ENCODE measurements around the gene CGB8.
A peak's percentile ranks its signal among the peaks of the same experiment; 100 is the strongest.
"Not testable (repeated sequence)": the region's sequence is repeated elsewhere in the genome, so short reads cannot be mapped to it uniquely, and the experiment has no call there.

Gene CGB8

DNA sequence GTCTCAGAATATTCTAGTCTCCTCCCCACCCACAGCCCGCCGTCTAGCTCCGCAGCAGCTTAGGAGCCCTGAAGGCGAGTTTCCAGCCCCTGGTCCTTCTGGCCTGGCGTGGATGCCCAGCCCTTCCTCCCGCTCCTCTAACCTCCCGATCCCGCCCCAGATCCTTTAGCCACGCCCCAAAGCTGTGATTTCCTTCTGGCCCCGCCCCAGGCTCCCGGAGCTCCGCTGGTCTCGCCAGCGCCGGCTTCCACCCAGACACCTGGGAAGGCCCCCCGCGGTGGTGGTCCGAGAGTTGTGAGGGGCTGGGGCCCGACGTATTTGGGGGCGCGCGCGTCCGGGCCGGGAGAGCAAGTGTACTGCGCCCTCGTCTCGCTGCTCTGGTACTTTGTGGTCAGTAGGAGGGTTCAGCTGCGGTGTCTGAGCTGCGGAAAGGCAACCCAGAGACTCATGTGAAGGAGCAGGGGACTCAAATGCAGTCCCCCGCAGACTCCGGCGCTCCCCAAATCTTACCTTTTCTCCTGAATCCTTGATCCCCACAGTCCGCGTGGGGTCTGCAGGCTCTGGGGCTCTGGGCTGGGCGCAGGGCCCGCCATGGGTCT is 8.8 kb upstream of the CGB8 start, which contains the start of gene CGB7:
TSS of gene CGB7 (minus strand) at position 114 of the 599 bp plus-strand sequence. CDS start 2,374 bp downstream, outside the sequence.
- peaks cover 0 to 25% (median 19%) of the 10 kb centered on the region in 4 experiments for H3K4me1 ChIP-seq (ENCODE audit: control extremely low read depth in 1 of 4, control insufficient read depth in 4 of 4, insufficient read depth in 4 of 4, low read length in 3 of 4)
- peaks cover 0 to 73% (median 16%) of the 10 kb centered on the region in 5 experiments for H3K27me3 ChIP-seq (replicated peaks in 2 of 5; ENCODE audit: control insufficient read depth in 4 of 5, insufficient read depth in 5 of 5, low read length in 4 of 5)
- peak in 1 of 3 donors; percentile 29 for DNase-seq
- ChIA-PET POLR2A (interaction anchor here (0.6 kb wide), 1 partner anchor 48 kb away, joined by 6 read pairs; no protein-coding TSS in a partner anchor), CTCF (interaction anchor here (1.5 kb wide), 1 partner anchor 16 kb away, joined by 3 read pairs; no protein-coding TSS in a partner anchor)
- peak within 1 kb of the TSS in 6 of 7 experiments; percentile 33 to 74 (median 56) for H3K4me3 ChIP-seq (ENCODE audit: control insufficient read depth in 1 of 7, extremely low read depth in 1 of 7, insufficient read depth in 4 of 7, low read depth in 2 of 7, low read length in 6 of 7)
- H3K9me3 ChIP-seq (ENCODE audit: control extremely low read depth in 1 of 5, control insufficient read depth in 4 of 5, insufficient read depth in 2 of 5, low read depth in 1 of 5, low read length in 4 of 5) = no peaks in the 10 kb centered on the region
- H3K27ac ChIP-seq (ENCODE audit: insufficient read depth in 1 of 2, low read depth in 1 of 2, low read length in 2 of 2, poor library complexity in 1 of 2, severe bottlenecking in 2 of 2) = no peak within 1 kb of the TSS
- WGBS (ENCODE audit: insufficient coverage) = 4% methylated on average over 32 of the region's 38 CpGs
- no peaks in the 10 kb centered on the region for H3K36me3 ChIP-seq (ENCODE audit: control insufficient read depth in 4 of 4, insufficient read depth in 4 of 4, low read length in 3 of 4)

DNA sequence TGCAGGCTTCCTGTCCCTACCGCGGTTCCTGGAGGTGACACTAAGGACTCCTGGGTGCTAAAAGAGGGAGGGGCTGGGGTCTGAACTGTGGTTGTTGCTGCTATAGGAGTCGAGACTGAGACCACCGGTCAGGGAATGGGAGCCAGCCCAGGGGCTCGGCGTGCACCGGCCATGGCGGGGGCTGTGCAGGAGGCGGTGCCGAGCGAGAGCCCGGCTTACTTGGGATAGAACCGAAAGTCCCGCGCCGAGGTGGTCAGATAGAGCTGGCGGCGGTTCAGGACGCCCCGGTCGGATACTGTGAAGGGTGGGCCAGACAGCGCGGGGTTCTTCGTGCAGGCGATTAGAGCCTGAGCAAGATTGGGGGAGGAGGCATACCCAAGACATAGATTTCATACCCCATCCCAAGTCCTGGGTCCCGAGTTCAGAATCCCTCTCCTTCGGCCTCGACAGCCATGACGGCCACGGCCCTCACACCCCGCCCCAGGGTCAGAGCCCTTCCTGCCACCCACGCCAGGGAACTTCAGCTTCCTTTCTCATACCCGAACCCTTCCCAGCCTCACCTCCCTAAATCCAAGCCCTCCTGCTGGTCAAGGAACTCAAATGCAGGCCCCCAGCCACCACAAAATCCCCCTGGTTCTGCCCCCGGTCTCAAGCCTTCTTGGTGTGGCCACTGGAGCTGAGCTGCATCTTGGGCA is 8.1 kb upstream of the CGB8 start:
- ChIA-PET CTCF (interaction anchor here (0.6 to 1.5 kb wide), 2 partner anchors 16 to 124 kb away, joined by 3 read pairs; no protein-coding TSS in a partner anchor), POLR2A (interaction anchor here (0.6 kb wide), 1 partner anchor 47 kb away, joined by 6 read pairs; no protein-coding TSS in a partner anchor)
- Histone ChIP-seq H3K4me1 (ENCODE audit: control extremely low read depth in 1 of 4, control insufficient read depth in 4 of 4, insufficient read depth in 4 of 4, low read length in 3 of 4) (peaks cover 0 to 25% (median 19%) of the 10 kb centered on the region in 4 experiments), H3K4me3 (ENCODE audit: control insufficient read depth in 1 of 7, extremely low read depth in 1 of 7, insufficient read depth in 4 of 7, low read depth in 2 of 7, low read length in 6 of 7) (peak overlapping the region in 6 of 7 experiments; percentile 33 to 74 (median 56)), H3K27me3 (replicated peaks in 2 of 5; ENCODE audit: control insufficient read depth in 4 of 5, insufficient read depth in 5 of 5, low read length in 4 of 5) (peaks cover 0 to 67% (median 16%) of the 10 kb centered on the region in 5 experiments)
- 2% methylated on average over 24 of the region's 34 CpGs for WGBS (ENCODE audit: insufficient coverage)
- H3K27ac ChIP-seq (ENCODE audit: insufficient read depth in 1 of 2, low read depth in 1 of 2, low read length in 2 of 2, poor library complexity in 1 of 2, severe bottlenecking in 2 of 2); H3K9me3 ChIP-seq (ENCODE audit: control extremely low read depth in 1 of 5, control insufficient read depth in 4 of 5, insufficient read depth in 2 of 5, low read depth in 1 of 5, low read length in 4 of 5); DNase-seq; H3K36me3 ChIP-seq (ENCODE audit: control insufficient read depth in 4 of 4, insufficient read depth in 4 of 4, low read length in 3 of 4): not testable (repeated sequence)

DNA sequence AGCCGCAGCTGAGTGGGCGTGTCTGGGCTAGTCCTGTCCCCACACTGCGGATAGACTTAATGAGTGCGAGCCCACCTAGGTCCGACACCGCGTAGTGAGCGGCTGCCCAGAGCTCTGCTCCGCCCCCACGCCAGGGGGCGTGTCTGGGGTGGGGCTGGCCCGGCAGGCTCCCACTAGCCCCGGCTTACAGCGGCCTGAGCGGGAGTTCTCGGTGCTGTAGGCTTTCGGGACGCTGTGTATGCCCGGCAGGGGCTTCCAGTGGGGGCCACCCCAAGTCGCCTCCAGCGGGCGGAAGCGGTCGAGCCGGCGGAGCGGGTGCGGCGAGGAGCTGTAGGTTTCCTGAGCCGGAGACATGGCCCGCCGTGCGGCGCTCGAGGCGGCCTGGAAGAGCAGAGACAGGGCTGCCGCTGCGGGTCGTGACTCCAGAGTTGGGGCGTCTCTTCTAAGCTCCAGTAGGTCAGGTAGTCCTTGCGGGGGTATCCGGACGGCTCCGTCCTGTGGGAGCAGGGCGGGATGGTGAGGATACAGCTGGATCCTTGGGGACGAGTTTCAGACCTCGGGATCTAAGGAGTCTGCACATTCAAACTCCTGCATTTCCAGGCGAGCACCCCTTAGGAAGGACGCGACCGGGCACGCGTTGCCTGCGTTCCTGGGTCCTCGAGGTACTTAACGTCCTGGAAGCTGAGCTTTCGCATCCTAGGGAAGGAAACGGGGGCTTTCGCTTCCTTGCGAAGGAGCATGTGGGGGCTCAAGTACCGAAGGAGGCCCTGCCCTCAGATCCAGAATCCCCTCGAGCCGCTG is 7.4 kb upstream of the CGB8 start:
- 2% methylated on average over 46 of the region's 63 CpGs for WGBS (ENCODE audit: insufficient coverage)
- peak; percentile 14 to 61 (median 50) for DNase-seq

DNA sequence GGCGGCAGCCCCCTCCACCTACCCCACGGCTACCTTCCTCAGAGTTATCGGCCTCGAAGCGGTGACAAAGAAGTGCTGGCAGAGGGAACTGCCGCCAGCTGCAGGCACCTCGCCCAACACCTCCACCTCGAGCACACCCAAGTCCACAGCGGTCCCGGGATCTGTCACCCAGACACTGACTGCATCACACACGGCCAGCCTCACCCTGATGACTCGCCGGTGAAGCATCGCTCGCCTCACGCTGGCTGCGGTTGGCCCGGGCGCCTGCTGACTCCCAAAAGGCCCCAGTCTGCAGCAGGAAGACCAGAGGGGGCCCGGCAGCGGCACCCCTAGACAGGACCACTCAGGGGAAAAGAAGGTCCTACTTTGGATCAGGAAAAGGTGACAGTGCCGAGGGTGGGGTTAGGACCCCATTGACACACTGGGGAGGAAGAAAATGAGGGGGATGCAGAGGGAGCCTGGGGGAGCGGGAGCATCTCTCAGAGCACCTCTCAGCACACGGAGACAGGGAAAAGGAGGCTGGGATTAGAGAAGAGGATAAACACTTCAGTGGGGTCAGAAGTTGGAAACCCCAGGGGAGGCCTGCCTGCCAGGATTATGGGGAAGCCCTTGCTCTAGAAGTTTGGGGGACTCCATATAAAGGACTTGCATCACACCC is 1.6 kb upstream of the CGB8 start:
- H3K36me3 ChIP-seq (ENCODE audit: control insufficient read depth in 4 of 4, insufficient read depth in 4 of 4, low read length in 3 of 4); H3K27me3 ChIP-seq (replicated peaks in 2 of 5; ENCODE audit: control insufficient read depth in 4 of 5, insufficient read depth in 5 of 5, low read length in 4 of 5); H3K9me3 ChIP-seq (ENCODE audit: control extremely low read depth in 1 of 5, control insufficient read depth in 4 of 5, insufficient read depth in 2 of 5, low read depth in 1 of 5, low read length in 4 of 5); H3K4me1 ChIP-seq (ENCODE audit: control extremely low read depth in 1 of 4, control insufficient read depth in 4 of 4, insufficient read depth in 4 of 4, low read length in 3 of 4); POLR2A ChIA-PET; DNase-seq; H3K27ac ChIP-seq (ENCODE audit: insufficient read depth in 1 of 2, low read depth in 1 of 2, low read length in 2 of 2, poor library complexity in 1 of 2, severe bottlenecking in 2 of 2); H3K4me3 ChIP-seq (ENCODE audit: control insufficient read depth in 1 of 7, extremely low read depth in 1 of 7, insufficient read depth in 4 of 7, low read depth in 2 of 7, low read length in 6 of 7): not testable (repeated sequence)
- 92% methylated on average over 22 of the region's 24 CpGs for WGBS (ENCODE audit: insufficient coverage)
- CTCF ChIA-PET = interaction anchor here (0.8 kb wide), 1 partner anchor 10 kb away, joined by 3 read pairs; no protein-coding TSS in a partner anchor

More for the DNA sequence above, 7.4 kb upstream of the CGB8 start:
- peak overlapping the region; percentile 33 to 74 (median 51) for H3K4me3 ChIP-seq (ENCODE audit: control insufficient read depth in 1 of 7, extremely low read depth in 1 of 7, insufficient read depth in 4 of 7, low read depth in 2 of 7, low read length in 6 of 7)
- ChIA-PET POLR2A (no interaction called here), CTCF (interaction anchor here (0.6 to 1.5 kb wide), 2 partner anchors 17 to 124 kb away, joined by 3 read pairs; no protein-coding TSS in a partner anchor)
- no peaks in the 10 kb centered on the region for H3K36me3 ChIP-seq (ENCODE audit: control insufficient read depth in 4 of 4, insufficient read depth in 4 of 4, low read length in 3 of 4)
- H3K4me1 ChIP-seq (ENCODE audit: control extremely low read depth in 1 of 4, control insufficient read depth in 4 of 4, insufficient read depth in 4 of 4, low read length in 3 of 4) = peaks cover 0 to 25% (median 17%) of the 10 kb centered on the region in 4 experiments
- no peak overlapping the region for H3K27ac ChIP-seq (ENCODE audit: insufficient read depth in 1 of 2, low read depth in 1 of 2, low read length in 2 of 2, poor library complexity in 1 of 2, severe bottlenecking in 2 of 2)
- no peaks in the 10 kb centered on the region for H3K9me3 ChIP-seq (ENCODE audit: control extremely low read depth in 1 of 5, control insufficient read depth in 4 of 5, insufficient read depth in 2 of 5, low read depth in 1 of 5, low read length in 4 of 5)
- peaks cover 0 to 59% (median 11%) of the 10 kb centered on the region in 5 experiments for H3K27me3 ChIP-seq (replicated peaks in 2 of 5; ENCODE audit: control insufficient read depth in 4 of 5, insufficient read depth in 5 of 5, low read length in 4 of 5)

DNA sequence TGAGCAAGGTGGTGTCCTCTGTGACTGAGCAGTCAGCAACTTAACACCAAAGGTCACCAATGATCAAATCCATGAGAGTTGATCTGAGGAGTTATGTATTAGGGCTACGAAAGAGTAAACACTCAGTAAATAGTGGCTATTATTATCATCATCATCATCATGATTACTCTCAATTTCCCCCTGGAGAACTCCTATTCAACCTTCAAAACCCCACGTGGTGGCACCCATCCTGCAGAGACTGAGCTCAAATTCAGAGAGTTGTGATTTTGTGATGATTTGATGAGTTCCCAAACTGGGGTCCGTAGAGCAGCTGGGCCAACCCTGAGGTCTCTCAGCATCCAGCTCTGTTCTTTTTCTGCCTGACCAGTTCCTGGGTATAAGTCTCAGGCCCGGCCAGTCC is 923 bp upstream of the CGB8 start:
- DNase-seq; H3K36me3 ChIP-seq (ENCODE audit: control insufficient read depth in 4 of 4, insufficient read depth in 4 of 4, low read length in 3 of 4); POLR2A ChIA-PET; H3K9me3 ChIP-seq (ENCODE audit: control extremely low read depth in 1 of 5, control insufficient read depth in 4 of 5, insufficient read depth in 2 of 5, low read depth in 1 of 5, low read length in 4 of 5); H3K27ac ChIP-seq (ENCODE audit: insufficient read depth in 1 of 2, low read depth in 1 of 2, low read length in 2 of 2, poor library complexity in 1 of 2, severe bottlenecking in 2 of 2); H3K27me3 ChIP-seq (replicated peaks in 2 of 5; ENCODE audit: control insufficient read depth in 4 of 5, insufficient read depth in 5 of 5, low read length in 4 of 5); H3K4me3 ChIP-seq (ENCODE audit: control insufficient read depth in 1 of 7, extremely low read depth in 1 of 7, insufficient read depth in 4 of 7, low read depth in 2 of 7, low read length in 6 of 7); H3K4me1 ChIP-seq (ENCODE audit: control extremely low read depth in 1 of 4, control insufficient read depth in 4 of 4, insufficient read depth in 4 of 4, low read length in 3 of 4): not testable (repeated sequence)
- CTCF ChIA-PET = interaction anchor here (0.8 kb wide), 1 partner anchor 11 kb away, joined by 3 read pairs; no protein-coding TSS in a partner anchor
- no CpG with 5 or more reads among the region's 4 CpGs for WGBS (ENCODE audit: insufficient coverage)

DNA sequence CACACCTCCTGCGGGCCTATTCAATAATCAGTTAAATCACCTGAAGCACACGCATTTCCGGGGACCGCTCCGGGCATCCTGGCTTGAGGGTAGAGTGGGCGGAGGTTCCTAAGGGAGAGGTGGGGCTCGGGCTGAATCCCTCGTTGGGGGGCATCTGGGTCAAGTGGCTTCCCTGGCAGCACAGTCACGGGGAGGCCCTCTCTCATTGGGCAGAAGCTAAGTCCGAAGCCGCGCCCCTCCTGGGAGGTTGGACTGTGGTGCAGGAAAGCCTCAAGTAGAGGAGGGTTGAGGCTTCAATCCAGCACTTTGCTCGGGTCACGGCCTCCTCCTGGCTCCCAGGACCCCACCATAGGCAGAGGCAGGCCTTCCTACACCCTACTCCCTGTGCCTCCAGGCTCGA is 5.4 kb downstream of the CGB8 start, which contains the start of gene CGB5:
TSS of gene CGB5 (plus strand) at position 301 of the 400 bp plus-strand sequence. CDS start 362 bp downstream, outside the sequence.
- CTCF ChIA-PET; H3K27ac ChIP-seq (ENCODE audit: insufficient read depth in 1 of 2, low read depth in 1 of 2, low read length in 2 of 2, poor library complexity in 1 of 2, severe bottlenecking in 2 of 2); H3K27me3 ChIP-seq (replicated peaks in 2 of 5; ENCODE audit: control insufficient read depth in 4 of 5, insufficient read depth in 5 of 5, low read length in 4 of 5); DNase-seq; H3K9me3 ChIP-seq (ENCODE audit: control extremely low read depth in 1 of 5, control insufficient read depth in 4 of 5, insufficient read depth in 2 of 5, low read depth in 1 of 5, low read length in 4 of 5); H3K4me1 ChIP-seq (ENCODE audit: control extremely low read depth in 1 of 4, control insufficient read depth in 4 of 4, insufficient read depth in 4 of 4, low read length in 3 of 4); H3K36me3 ChIP-seq (ENCODE audit: control insufficient read depth in 4 of 4, insufficient read depth in 4 of 4, low read length in 3 of 4); POLR2A ChIA-PET; H3K4me3 ChIP-seq (ENCODE audit: control insufficient read depth in 1 of 7, extremely low read depth in 1 of 7, insufficient read depth in 4 of 7, low read depth in 2 of 7, low read length in 6 of 7): not testable (repeated sequence)
- 60% methylated on average over 3 of the region's 15 CpGs for WGBS (ENCODE audit: insufficient coverage)

Data from common myeloid progenitor, CD34-positive (primary cell).